H9 (cell line): ENCODE results near the gene OSR1. TPM values are rescaled to one million over a fixed set of nuclear protein-coding genes. Genes with fewer than 3 reads are reported as not detected.

Experiments used
- DNase-seq: peaks from one replicate; pipeline ENCODE4 v3.0.0-alpha.2; 2017
- H2AFZ ChIP-seq: one replicate; pipeline ENCODE4 v1.6.1; 2013; ENCODE audit warnings: mild to moderate bottlenecking, low read length, control low read depth, moderate library complexity
- H2AK5ac ChIP-seq: 2 replicates; pipeline ENCODE4 v1.6.1; 2013; ENCODE audit warnings: low read length, control low read depth, mixed read lengths; ENCODE audit not compliant: insufficient read length
- H2BK120ac ChIP-seq: one replicate; pipeline ENCODE4 v1.6.1; 2013; ENCODE audit warnings: low read depth, mild to moderate bottlenecking, low read length, control low read depth, inconsistent platforms; ENCODE audit not compliant: poor library complexity, severe bottlenecking
- H2BK12ac ChIP-seq: 2 replicates; pipeline ENCODE4 v1.6.1; 2013; ENCODE audit warnings: low read length, control low read depth, mixed read lengths, low read depth; ENCODE audit not compliant: insufficient read length
- H2BK15ac ChIP-seq: 2 replicates; pipeline ENCODE4 v1.6.1; 2013; ENCODE audit warnings: low read depth, low read length, control low read depth
- H2BK20ac ChIP-seq: one replicate; pipeline ENCODE4 v1.6.1; 2013; ENCODE audit warnings: low read depth, mild to moderate bottlenecking, low read length, control low read depth, inconsistent platforms; ENCODE audit not compliant: poor library complexity, severe bottlenecking
- H2BK5ac ChIP-seq: 2 replicates; pipeline ENCODE4 v1.6.1; 2013; ENCODE audit warnings: low read length, control low read depth, mixed read lengths; ENCODE audit not compliant: insufficient read length
- H3K14ac ChIP-seq: 2 replicates; pipeline ENCODE4 v1.6.1; 2013; ENCODE audit warnings: low read length, control low read depth; ENCODE audit not compliant: insufficient read depth
- H3K18ac ChIP-seq: 2 replicates; pipeline ENCODE4 v1.6.1; 2013; ENCODE audit warnings: low read depth, mild to moderate bottlenecking, mixed read lengths, low read length, control low read depth; ENCODE audit not compliant: insufficient read length
- H3K23ac ChIP-seq: 2 replicates; pipeline ENCODE4 v1.6.1; 2013; ENCODE audit warnings: low read length, control low read depth, mixed read lengths, low read depth; ENCODE audit not compliant: insufficient read length
- H3K23me2 ChIP-seq: 2 replicates; pipeline ENCODE4 v1.6.1; 2013; ENCODE audit warnings: low read depth, mild to moderate bottlenecking, mixed read lengths, low read length, control low read depth; ENCODE audit not compliant: insufficient read length, poor library complexity, severe bottlenecking
- H3K27ac ChIP-seq: 2 replicates; pipeline ENCODE4 v1.5.1; 2013; ENCODE audit warnings: low read length, control low read depth, mixed read lengths, low read depth; ENCODE audit not compliant: insufficient read length
- H3K27me3 ChIP-seq: 2 replicates; pipeline ENCODE4 v1.6.1; 2013; ENCODE audit warnings: low read length, control low read depth, inconsistent platforms; ENCODE audit not compliant: insufficient read depth
- H3K4ac ChIP-seq: 2 replicates; pipeline ENCODE4 v1.6.1; 2013; ENCODE audit warnings: low read depth, mild to moderate bottlenecking, control low read depth, inconsistent platforms, low read length, moderate library complexity
- H3K4me1 ChIP-seq: 2 replicates; pipeline ENCODE4 v1.6.1; 2013; ENCODE audit warnings: low read length, control low read depth, inconsistent platforms; ENCODE audit not compliant: insufficient read depth
- H3K4me2 ChIP-seq: 2 replicates; pipeline ENCODE4 v1.6.1; 2013; ENCODE audit warnings: low read length, control low read depth, mixed read lengths; ENCODE audit not compliant: insufficient read length, insufficient read depth
- H3K56ac ChIP-seq: 2 replicates; pipeline ENCODE4 v1.6.1; 2013; ENCODE audit warnings: low read depth, mild to moderate bottlenecking, mixed read lengths, low read length, control low read depth; ENCODE audit not compliant: insufficient read length
- H3K79me1 ChIP-seq: 2 replicates; pipeline ENCODE4 v1.6.1; 2013; ENCODE audit warnings: low read depth, mild to moderate bottlenecking, moderate library complexity, low read length, control low read depth, inconsistent platforms; ENCODE audit not compliant: insufficient read depth, poor library complexity, severe bottlenecking
- H3K79me2 ChIP-seq: 2 replicates; pipeline ENCODE4 v1.6.1; 2013; ENCODE audit warnings: low read length, control low read depth, inconsistent platforms; ENCODE audit not compliant: insufficient read depth
- H3K9ac ChIP-seq: 2 replicates; pipeline ENCODE4 v1.6.1; 2013; ENCODE audit warnings: low read length, control low read depth, mixed read lengths; ENCODE audit not compliant: insufficient read length; ENCODE audit errors: extremely low read depth
- H3K9me3 ChIP-seq: one replicate; pipeline ENCODE4 v1.6.1; 2013; ENCODE audit warnings: low read depth, low read length, inconsistent platforms; ENCODE audit not compliant: control insufficient read depth
- H3T11ph ChIP-seq: one replicate; pipeline ENCODE4 v1.6.1; 2013; ENCODE audit warnings: mild to moderate bottlenecking, low read length, control low read depth, inconsistent platforms
- H4K20me1 ChIP-seq: one replicate; pipeline ENCODE4 v1.6.1; 2013; ENCODE audit not compliant: control insufficient read depth, insufficient read length, insufficient read depth
- H4K5ac ChIP-seq: 2 replicates; pipeline ENCODE4 v1.6.1; 2013; ENCODE audit warnings: low read depth, mild to moderate bottlenecking, mixed read lengths, low read length, control low read depth; ENCODE audit not compliant: insufficient read length
- H4K8ac ChIP-seq: replicated peaks from 2 replicates; pipeline ENCODE4 v1.6.1; 2013; ENCODE audit warnings: low read length, control low read depth, mixed read lengths, low read depth; ENCODE audit not compliant: insufficient read length
- H4K91ac ChIP-seq: 2 replicates; pipeline ENCODE4 v1.6.1; 2013; ENCODE audit warnings: low read depth, mild to moderate bottlenecking, moderate library complexity, mixed read lengths, low read length, control low read depth; ENCODE audit not compliant: insufficient read length
- H3K27ac Mint-ChIP-seq, 3 experiments: 2 replicates in 2 of 3; 3 replicates in 1 of 3; pipeline ENCODE4 v1.8.0; 2020 to 2021; ENCODE audit warnings: mixed read lengths in 3 of 3, mild to moderate bottlenecking in 1 of 3, moderate library complexity in 1 of 3
- H3K27me3 Mint-ChIP-seq: 2 replicates; pipeline ENCODE4 v1.8.0; 2021; ENCODE audit warnings: low read depth, mild to moderate bottlenecking, moderate library complexity, mixed read lengths
- H3K36me3 Mint-ChIP-seq, 3 experiments: 2 replicates in 2 of 3; 3 replicates in 1 of 3; pipeline ENCODE4 v1.8.0; 2020 to 2021; ENCODE audit warnings: low read depth in 3 of 3, mixed read lengths in 3 of 3; ENCODE audit not compliant: insufficient read depth in 1 of 3
- H3K4me1 Mint-ChIP-seq, 2 experiments: 2 replicates each; pipeline ENCODE4 v1.8.0; 2020; ENCODE audit warnings: mixed read lengths in 2 of 2
- H3K4me3 Mint-ChIP-seq, 2 experiments: 2 replicates in 1 of 2; 3 replicates in 1 of 2; pipeline ENCODE4 v1.8.0; 2020 to 2021; ENCODE audit warnings: mild to moderate bottlenecking in 2 of 2, mixed read lengths in 2 of 2, moderate library complexity in 1 of 2
- H3K9me3 Mint-ChIP-seq, 2 experiments: 2 replicates in 1 of 2; 3 replicates in 1 of 2; pipeline ENCODE4 v1.8.0; 2020; ENCODE audit warnings: mild to moderate bottlenecking in 2 of 2, mixed read lengths in 2 of 2, moderate library complexity in 1 of 2
- CTCF ChIP-seq: fragments of 200-600 bp; sonication (generic); conservative IDR thresholded peaks from 3 replicates; pipeline ENCODE4 v1.8.0; 2021; ENCODE audit warnings: antibody characterized with exemption, mild to moderate bottlenecking
- WGBS: extraction: QIAGEN DNeasy Blood & Tissue Kit; methylation state at CpG from one replicate; pipeline ENCODE4 v1.1.7; 2013; ENCODE audit warnings: missing lambda C conversion rate, low lambda C conversion rate, mixed read lengths; ENCODE audit not compliant: insufficient read length; ENCODE audit errors: extremely low coverage; 5-methylcytosine and 5-hydroxymethylcytosine counted together
- total RNA-seq: library from RNA; stranded (reverse); gene quantifications from 2 replicates; pipeline ENCODE4 v1.2.1, GENCODE V29; 2021

OSR1 gene
- total RNA-seq, 1 experiment from 2014 or later = 0.35 TPM

GRCh38 chr2:19369341-19369955 lies 11.0 kb upstream of the OSR1 start:
- Histone ChIP-seq H3K79me1 (no peaks in the 10 kb centered on the region), H2BK5ac (no peak overlapping the region), H4K91ac (no peak overlapping the region), H3K4ac (no peak overlapping the region), H3K23me2 (no peaks in the 10 kb centered on the region), H4K20me1 (no peaks in the 10 kb centered on the region), H4K5ac (no peak overlapping the region), H3K79me2 (no peaks in the 10 kb centered on the region), H3K27ac (no peak overlapping the region), H2BK20ac (no peak overlapping the region), H3T11ph (no peak overlapping the region), H3K14ac (no peak overlapping the region), H3K27me3 (peaks cover 6% of the 10 kb centered on the region; the same call in 1 of the 2 replicates), H3K9me3 (no peaks in the 10 kb centered on the region), H2BK15ac (no peak overlapping the region), H2AK5ac (no peak overlapping the region), H2BK12ac (no peak overlapping the region), H3K4me2 (no peak overlapping the region), H3K9ac (no peak overlapping the region), H4K8ac (no peak overlapping the region), H3K56ac (no peak overlapping the region), H3K4me1 (no peaks in the 10 kb centered on the region), H2BK120ac (no peak overlapping the region), H2AFZ (no peak overlapping the region), H3K18ac (no peak overlapping the region), H3K23ac (no peak overlapping the region)
- peaks cover 72% of the 10 kb centered on the region for H3K27me3 Mint-ChIP-seq
- no CpG with 5 or more reads among the region's 2 CpGs for WGBS
- H3K36me3 Mint-ChIP-seq = no peaks in the 10 kb centered on the region; a peak in 1 of 7 replicates
- no peaks in the 10 kb centered on the region for H3K4me1 Mint-ChIP-seq
- peak; percentile 36 for DNase-seq
- no peak overlapping the region for H3K4me3 Mint-ChIP-seq
- TF ChIP-seq CTCF = peak; percentile 64
- H3K27ac Mint-ChIP-seq = no peak overlapping the region
- no peaks in the 10 kb centered on the region for H3K9me3 Mint-ChIP-seq
